CD4-positive, alpha-beta T cell treated with Interleukin-15 for 1 hour (primary cell): ENCODE results near the gene CCT5.
"Not testable (repeated sequence)": the region's sequence is repeated elsewhere in the genome, so short reads cannot be mapped to it uniquely, and the experiment has no call there.

Source experiments
- DNase-seq: peaks from one replicate; pipeline ENCODE4 v3.0.0-alpha.2; 2020

Gene CCT5

DNA sequence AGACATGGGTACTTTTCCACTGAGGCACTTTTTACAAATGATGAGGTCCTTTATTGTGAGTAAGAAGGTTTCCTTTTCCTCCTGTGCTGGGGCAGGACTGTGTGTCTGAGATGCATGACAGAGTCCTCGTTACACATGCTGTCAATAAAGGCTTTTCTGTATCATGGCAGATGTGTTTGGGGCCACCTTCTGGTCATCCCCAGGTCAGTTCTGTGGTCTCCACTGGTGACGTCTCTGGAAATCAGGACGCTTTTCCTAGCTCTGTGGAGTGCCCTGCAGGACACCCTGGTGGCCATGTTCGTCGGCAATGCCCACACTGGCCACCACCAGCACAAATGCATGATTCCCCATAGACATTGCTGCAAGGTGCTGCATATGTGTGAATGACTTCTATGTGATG is 54.9 kb downstream of the CCT5 start:
- no peak for DNase-seq

DNA sequence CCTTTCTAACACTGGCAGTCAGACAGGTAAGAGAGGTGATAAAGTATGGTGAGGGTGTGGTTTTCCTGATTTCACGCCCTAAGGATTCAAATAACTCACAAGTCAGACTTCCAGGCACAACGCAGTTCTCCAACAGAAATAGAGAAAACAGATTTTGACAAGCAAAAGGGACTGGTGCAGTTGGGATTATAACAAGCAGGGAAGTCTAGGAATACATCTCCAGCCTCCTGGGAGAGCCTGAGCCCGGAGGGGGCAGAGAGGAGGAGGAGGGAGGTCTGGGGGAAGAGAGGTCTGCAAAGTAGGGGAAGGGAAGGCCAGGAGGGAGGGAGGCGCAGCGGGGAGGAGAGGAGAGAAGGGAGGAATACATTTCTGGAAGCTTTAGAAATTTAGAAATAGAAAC is 56.0 kb downstream of the CCT5 start:
- DNase-seq = no peak

DNA sequence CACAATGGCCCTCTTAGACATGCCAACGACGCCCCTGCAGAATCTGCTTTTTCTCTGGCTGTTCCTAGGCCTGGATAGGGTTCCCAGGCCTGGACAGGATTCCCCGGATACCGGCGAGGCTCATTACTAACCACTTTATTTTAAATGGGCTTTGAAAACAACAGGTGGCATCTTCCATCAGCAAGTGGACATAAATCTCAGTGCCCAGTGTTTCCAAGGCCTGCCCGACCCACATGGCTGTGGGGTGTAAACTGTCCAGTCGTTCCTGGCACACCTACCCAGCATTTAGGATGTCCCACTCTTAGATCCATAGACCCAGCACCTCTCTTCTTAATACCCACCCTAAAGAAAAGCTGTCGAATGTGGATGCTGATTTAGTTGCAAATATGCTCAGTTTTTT is 56.7 kb downstream of the CCT5 start:
- DNase-seq = no peak

DNA sequence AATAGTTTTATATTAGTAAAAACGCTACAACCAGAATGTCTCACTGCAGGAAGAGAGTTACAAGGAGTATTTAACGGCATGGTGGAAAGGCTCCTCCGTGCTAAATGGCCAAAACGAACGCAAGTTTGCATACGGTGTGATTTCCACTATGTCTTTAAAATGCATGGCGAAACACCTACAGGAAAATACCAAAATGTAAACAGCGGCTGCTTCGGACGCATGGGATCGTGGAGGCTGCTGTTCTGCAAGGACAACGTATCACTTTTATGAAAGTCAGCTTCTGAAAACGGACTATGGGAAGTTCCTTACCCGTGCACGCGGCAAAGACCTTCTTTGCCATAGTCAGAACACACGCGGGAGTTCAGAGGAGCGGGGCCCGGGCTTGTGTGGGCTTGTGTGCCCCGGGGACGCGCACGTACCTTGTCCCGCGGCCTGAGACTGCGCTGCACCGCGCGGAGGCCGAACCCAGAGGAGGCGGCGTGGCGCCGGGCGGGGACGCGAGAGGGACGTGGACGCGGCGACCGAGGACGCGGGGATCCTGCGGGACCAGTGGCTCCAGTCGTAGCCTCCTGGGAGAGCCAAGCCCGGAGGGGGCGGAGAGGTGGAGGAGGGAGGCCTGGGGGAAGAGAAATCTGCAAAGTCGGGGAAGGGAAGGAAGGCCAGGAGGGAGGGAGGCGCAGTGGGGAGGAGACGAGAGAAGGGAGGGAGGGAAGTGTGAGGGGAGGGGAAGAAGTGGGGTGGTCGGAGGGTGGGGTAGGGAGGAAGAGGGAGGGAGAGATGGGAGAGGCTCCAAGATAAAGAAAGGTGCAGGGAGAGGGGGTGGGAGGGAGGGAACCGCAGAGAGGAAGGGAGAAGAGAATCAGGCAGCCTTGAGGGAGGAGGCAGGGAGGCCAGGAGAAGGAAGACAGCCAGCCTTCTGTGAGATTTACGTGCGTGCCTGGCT is 57.4 kb downstream of the CCT5 start, which contains the start of gene CMBL:
Gene CMBL (minus strand): TSS at position 697 of the 943 bp plus-strand sequence. CDS start 17,140 bp downstream, outside the sequence.
- no peak for DNase-seq

DNA sequence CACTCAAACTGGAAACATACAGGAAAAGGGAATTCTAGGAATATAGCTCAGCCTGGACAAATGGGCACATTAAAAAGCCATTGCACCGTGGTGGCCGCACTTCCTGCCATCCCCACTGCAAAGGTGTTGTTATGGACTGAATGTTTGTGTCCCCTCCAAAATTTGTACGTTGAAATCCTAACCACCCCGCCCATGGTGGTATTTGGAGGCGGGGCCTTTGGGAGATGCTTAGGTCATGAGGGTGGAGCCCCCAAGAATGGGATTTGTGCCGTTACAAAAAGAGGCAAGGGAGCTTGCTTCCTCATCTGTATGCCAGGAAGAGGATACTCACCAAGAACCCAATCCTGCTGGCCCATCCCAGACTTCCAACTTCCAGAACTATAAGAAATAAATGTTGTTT is 58.8 kb downstream of the CCT5 start:
- DNase-seq = no peak

DNA sequence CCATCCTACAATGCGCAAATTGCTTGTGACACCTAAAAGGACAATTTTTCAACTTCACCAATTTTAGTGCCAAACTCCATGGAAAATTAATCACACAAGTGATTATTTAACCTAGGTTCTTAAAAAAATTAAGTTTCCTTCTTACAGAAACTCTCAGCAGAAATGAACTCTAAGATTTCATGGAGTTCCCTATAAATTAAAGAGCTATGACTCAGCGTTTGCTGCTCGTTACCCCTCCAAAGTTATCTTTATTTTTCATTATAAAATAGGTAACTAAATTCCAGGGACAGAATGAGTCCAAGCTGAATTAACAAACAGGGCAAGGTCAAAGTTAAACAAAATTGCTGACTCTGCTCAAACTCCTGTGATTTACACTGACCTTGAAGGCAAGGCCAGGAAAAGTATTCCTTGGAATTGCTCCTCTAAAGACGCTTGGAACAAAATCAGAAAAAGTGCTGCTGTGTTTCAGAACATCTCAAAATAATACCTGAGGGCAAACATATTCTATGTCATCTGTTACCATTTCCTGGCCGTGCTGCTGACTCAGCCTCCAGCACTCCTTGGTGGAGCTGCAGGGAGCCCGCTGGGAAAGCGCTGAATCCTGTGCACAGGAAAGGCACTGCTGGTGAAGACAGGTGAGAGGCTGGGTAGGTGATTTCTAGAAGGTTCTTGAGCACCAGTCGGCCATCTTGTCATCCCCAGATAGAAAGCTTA is 60.1 kb downstream of the CCT5 start:
- no peak for DNase-seq

DNA sequence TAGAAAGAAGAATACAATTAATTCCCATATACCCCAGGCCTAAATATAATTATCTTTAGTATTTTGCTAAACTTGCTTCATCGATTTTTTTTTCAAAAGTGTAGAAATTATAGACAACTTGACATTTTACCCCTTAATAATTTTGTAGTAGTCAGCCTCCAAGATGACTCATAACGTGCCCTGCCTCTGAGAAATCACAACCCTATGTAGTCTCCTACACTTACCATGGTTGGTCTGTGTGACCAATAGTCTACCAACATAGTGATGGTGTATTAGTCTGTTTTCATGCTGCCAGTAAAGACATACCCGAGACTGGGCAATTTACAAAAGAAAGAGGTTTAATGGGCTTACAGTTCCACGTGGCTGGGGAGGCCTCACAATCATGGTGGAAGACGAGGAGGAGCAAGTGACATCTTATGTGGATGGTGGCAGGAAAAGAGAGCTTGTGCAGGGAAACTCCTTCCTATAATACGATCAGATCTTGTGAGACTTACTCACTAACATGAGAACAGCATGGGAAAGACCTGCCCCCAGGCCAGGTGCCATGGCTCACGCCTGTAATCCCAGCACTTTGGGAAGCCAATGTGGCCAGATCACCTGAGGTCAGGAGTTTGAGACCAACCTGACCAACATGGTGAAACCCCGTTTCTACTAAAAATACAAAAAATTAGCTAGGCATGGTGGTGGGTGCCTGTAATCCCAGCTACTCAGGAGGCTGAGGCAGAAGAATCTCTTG is 60.9 kb downstream of the CCT5 start:
- not testable (repeated sequence) for DNase-seq

DNA sequence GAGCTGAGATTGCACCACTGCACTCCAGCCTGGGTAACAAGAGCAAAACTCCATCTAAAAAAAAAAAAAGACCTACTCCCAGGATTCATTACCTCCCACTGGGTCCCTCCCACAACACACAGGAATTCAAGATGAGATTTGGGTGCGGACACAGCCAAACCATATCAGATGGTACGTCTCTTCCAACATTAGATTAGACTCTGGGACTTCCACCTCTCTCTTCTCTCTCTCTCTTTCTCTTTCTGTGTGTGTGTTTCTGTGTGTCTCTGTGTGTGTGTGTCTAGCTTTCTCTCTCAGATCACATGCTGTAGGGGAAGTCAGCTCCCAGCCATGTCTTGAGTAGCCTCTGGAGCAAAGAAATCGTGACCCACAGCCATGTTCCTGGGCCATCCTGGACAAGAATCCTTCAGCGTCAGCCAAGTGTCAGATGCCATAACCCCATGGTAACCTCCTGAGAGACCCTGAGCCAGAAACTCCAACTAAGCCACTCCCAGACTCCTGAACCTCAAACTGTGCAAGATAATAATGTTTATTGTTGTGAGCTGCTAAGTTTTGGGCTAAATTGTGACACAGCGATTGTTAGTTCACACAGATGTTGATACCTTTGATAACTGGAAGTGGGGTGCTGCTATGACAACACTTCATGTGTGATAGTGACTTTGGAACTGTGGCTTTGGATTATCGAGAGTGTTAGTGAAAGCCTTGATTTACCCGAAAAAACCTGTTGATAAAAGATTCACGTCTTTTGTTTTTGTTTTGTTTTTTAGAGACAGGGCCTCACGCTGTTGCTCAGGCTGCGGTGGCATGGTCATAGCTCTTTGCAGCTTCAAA is 61.7 kb downstream of the CCT5 start:
- DNase-seq = no peak

DNA sequence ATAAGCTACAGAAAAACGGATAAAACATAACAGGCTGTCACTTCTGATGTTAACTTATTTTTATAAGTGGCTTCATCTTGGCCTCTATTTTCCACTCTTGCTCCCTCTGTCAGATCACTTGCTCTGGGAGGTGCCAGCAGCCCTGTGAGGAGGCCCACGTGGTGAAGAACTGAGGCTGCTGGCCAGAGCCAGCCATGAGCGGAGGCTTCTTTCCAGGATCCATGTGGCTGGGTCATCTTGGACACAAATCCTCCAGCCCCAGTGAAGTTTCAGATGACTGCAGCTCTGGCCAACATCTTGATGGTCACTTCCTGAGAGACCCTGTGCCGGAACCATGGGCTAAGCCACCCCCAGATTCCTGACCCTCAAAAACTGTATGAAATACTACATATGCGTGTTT is 65.1 kb downstream of the CCT5 start:
- DNase-seq = no peak
